Stomach smooth muscle (tissue), 2 donors: ENCODE measurements around the gene TNFSF15.

Source experiments
- H3K27ac ChIP-seq: one replicate; pipeline ENCODE4 v1.7.0; 2013; ENCODE audit warnings: mild to moderate bottlenecking, low read length, inconsistent platforms
- H3K27me3 ChIP-seq, 2 donors: one replicate each; pipeline ENCODE4 v1.7.0; 2013; ENCODE audit warnings: low read length in 2 of 2; ENCODE audit not compliant: insufficient read depth in 2 of 2, control insufficient read depth in 1 of 2
- H3K36me3 ChIP-seq, 2 donors: one replicate each; pipeline ENCODE4 v1.7.0; 2013; ENCODE audit warnings: low read length in 2 of 2; ENCODE audit not compliant: control insufficient read depth in 2 of 2, insufficient read depth in 2 of 2
- H3K4me1 ChIP-seq: one replicate; pipeline ENCODE4 v1.7.0; 2013; ENCODE audit warnings: low read length; ENCODE audit not compliant: control insufficient read depth, insufficient read depth
- H3K4me3 ChIP-seq, 2 donors: one replicate each; pipeline ENCODE4 v1.7.0; 2013; ENCODE audit warnings: low read length in 2 of 2
- H3K9ac ChIP-seq, 2 donors: one replicate each; pipeline ENCODE4 v1.7.0; 2013; ENCODE audit warnings: low read length in 2 of 2, mild to moderate bottlenecking in 1 of 2
- H3K9me3 ChIP-seq, 2 donors: one replicate each; pipeline ENCODE4 v1.7.0; 2013; ENCODE audit warnings: low read length in 2 of 2; ENCODE audit not compliant: control insufficient read depth in 2 of 2
- donor health status: healthy.
- donor health status: Pancreatic carcinoma.

TNFSF15 gene

GRCh38 chr9:114774524-114774923, 31.3 kb downstream of the TNFSF15 start:
- no peaks in the 10 kb centered on the region for H3K27me3 ChIP-seq
- H3K27ac ChIP-seq = no peak overlapping the region
- no peaks in the 10 kb centered on the region for H3K9me3 ChIP-seq
- H3K4me1 ChIP-seq = no peaks in the 10 kb centered on the region
- no peak overlapping the region for H3K9ac ChIP-seq
- no peak overlapping the region for H3K4me3 ChIP-seq
- no peaks in the 10 kb centered on the region for H3K36me3 ChIP-seq

- H3K27ac ChIP-seq = no peak overlapping the region
- no peaks in the 10 kb centered on the region for H3K9me3 ChIP-seq
- H3K4me3 ChIP-seq = no peak overlapping the region
Measured at GRCh38 chr9:114771889-114772288, 34.0 kb downstream of the TNFSF15 start.

GRCh38 chr9:114770991-114771390, 34.8 kb downstream of the TNFSF15 start:
- Histone ChIP-seq H3K9ac (no peak overlapping the region), H3K4me3 (no peak overlapping the region), H3K9me3 (no peaks in the 10 kb centered on the region)

More at GRCh38 chr9:114771889-114772288, 34.0 kb downstream of the TNFSF15 start:
- no peak overlapping the region for H3K9ac ChIP-seq
- no peaks in the 10 kb centered on the region for H3K36me3 ChIP-seq
- no peaks in the 10 kb centered on the region for H3K27me3 ChIP-seq
- H3K4me1 ChIP-seq = no peaks in the 10 kb centered on the region

GRCh38 chr9:114769624-114770023, 36.2 kb downstream of the TNFSF15 start:
- H3K4me1 ChIP-seq = no peaks in the 10 kb centered on the region
- no peak overlapping the region for H3K9ac ChIP-seq
- H3K9me3 ChIP-seq = no peaks in the 10 kb centered on the region
- H3K27me3 ChIP-seq = no peaks in the 10 kb centered on the region
- H3K4me3 ChIP-seq = no peak overlapping the region
- no peaks in the 10 kb centered on the region for H3K36me3 ChIP-seq
- H3K27ac ChIP-seq = no peak overlapping the region

More at GRCh38 chr9:114770991-114771390, 34.8 kb downstream of the TNFSF15 start:
- Histone ChIP-seq H3K27me3 (no peaks in the 10 kb centered on the region), H3K36me3 (no peaks in the 10 kb centered on the region), H3K4me1 (no peaks in the 10 kb centered on the region), H3K27ac (no peak overlapping the region)

- Histone ChIP-seq H3K4me1 (no peaks in the 10 kb centered on the region), H3K4me3 (no peak overlapping the region), H3K27ac (no peak overlapping the region), H3K9ac (no peak overlapping the region), H3K27me3 (no peaks in the 10 kb centered on the region), H3K36me3 (no peaks in the 10 kb centered on the region), H3K9me3 (peaks cover 2 to 7% of the 10 kb centered on the region in 2 donors)
Measured at GRCh38 chr9:114763220-114763619, 42.6 kb downstream of the TNFSF15 start.

GRCh38 chr9:114761523-114761922, 44.3 kb downstream of the TNFSF15 start:
- Histone ChIP-seq H3K4me3 (no peak overlapping the region), H3K4me1 (no peaks in the 10 kb centered on the region), H3K36me3 (no peaks in the 10 kb centered on the region), H3K27ac (no peak overlapping the region), H3K9me3 (peaks cover 4 to 7% of the 10 kb centered on the region in 2 donors), H3K27me3 (no peaks in the 10 kb centered on the region), H3K9ac (no peak overlapping the region)

- Histone ChIP-seq H3K36me3 (no peaks in the 10 kb centered on the region), H3K9me3 (peaks cover 4 to 7% of the 10 kb centered on the region in 2 donors), H3K4me1 (no peaks in the 10 kb centered on the region), H3K27ac (no peak overlapping the region), H3K4me3 (no peak overlapping the region), H3K9ac (no peak overlapping the region), H3K27me3 (no peaks in the 10 kb centered on the region)
Measured at GRCh38 chr9:114759512-114760341, 46.1 kb downstream of the TNFSF15 start.

GRCh38 chr9:114757984-114758383, 47.9 kb downstream of the TNFSF15 start:
- Histone ChIP-seq H3K9ac (no peak overlapping the region), H3K36me3 (no peaks in the 10 kb centered on the region), H3K27ac (no peak overlapping the region), H3K4me1 (no peaks in the 10 kb centered on the region), H3K4me3 (no peak overlapping the region), H3K9me3 (peaks cover 4 to 7% of the 10 kb centered on the region in 2 donors), H3K27me3 (no peaks in the 10 kb centered on the region)

GRCh38 chr9:114757395-114757794, 48.4 kb downstream of the TNFSF15 start:
- H3K9me3 ChIP-seq = peaks cover 4 to 7% of the 10 kb centered on the region in 2 donors
- H3K9ac ChIP-seq = no peak overlapping the region
- H3K27ac ChIP-seq = no peak overlapping the region
- no peaks in the 10 kb centered on the region for H3K27me3 ChIP-seq
- H3K4me1 ChIP-seq = no peaks in the 10 kb centered on the region
- no peaks in the 10 kb centered on the region for H3K36me3 ChIP-seq
- no peak overlapping the region for H3K4me3 ChIP-seq

- Histone ChIP-seq H3K36me3 (no peaks in the 10 kb centered on the region), H3K4me1 (no peaks in the 10 kb centered on the region), H3K4me3 (no peak overlapping the region), H3K27me3 (no peaks in the 10 kb centered on the region), H3K27ac (no peak overlapping the region), H3K9ac (no peak overlapping the region), H3K9me3 (peaks cover 4 to 7% of the 10 kb centered on the region in 2 donors)
Measured at GRCh38 chr9:114756920-114757319, 48.9 kb downstream of the TNFSF15 start.

- Histone ChIP-seq H3K36me3 (no peaks in the 10 kb centered on the region), H3K27me3 (no peaks in the 10 kb centered on the region), H3K4me1 (no peaks in the 10 kb centered on the region), H3K9me3 (peaks cover 3 to 7% of the 10 kb centered on the region in 2 donors), H3K9ac (no peak overlapping the region), H3K4me3 (no peak overlapping the region), H3K27ac (no peak overlapping the region)
Measured at GRCh38 chr9:114754581-114754980, 51.3 kb downstream of the TNFSF15 start.
